A549 (cell line): ENCODE measurements around the gene ZNF385D. TPM values are rescaled to one million over a fixed set of nuclear protein-coding genes. Genes with fewer than 3 reads are reported as not detected.

Experiments used
- ATAC-seq, 2 experiments: fragments of 200-7000 bp in 1 of 2; fragments of >200 bp in 1 of 2; cut with Nextera tagmentation in 1 of 2; cut with Tn5 transposase in 1 of 2; 3 replicates each; pipeline versions ENCODE4 v1.8.0 to v1.9.1; 2018 to 2020; ENCODE audit warnings: mild to moderate bottlenecking in 1 of 2, moderate library complexity in 1 of 2
- CTCF ChIA-PET: fragments of 300-600 bp; sonication (Branson Sonifier 250); formaldehyde crosslinking; extraction: SDS; loops from one replicate; lab custom pipeline; 2021; ENCODE audit warnings: antibody characterized with exemption, inconsistent platforms; lab: Yijun Ruan, JAX
- POLR2A ChIA-PET: fragments of 350-600 bp; formaldehyde crosslinking; extraction: SDS; loops from one replicate; lab custom pipeline; 2021; ENCODE audit warnings: antibody characterized with exemption, inconsistent platforms; lab: Yijun Ruan, JAX
- DNase-seq, 2 experiments: peaks; one replicate each; pipeline versions ENCODE4 v3.0.0 to v3.0.0-alpha.2; 2011 to 2016; ENCODE audit warnings: low read depth in 1 of 2, low spot score in 1 of 2
- FAIRE-seq: peaks from 2 replicates; lab custom pipeline; 2011; peaks lifted over from hg19 to GRCh38; lab: Jason Lieb, UNC
- H3K27ac ChIP-seq, 2 experiments: fragments of >200 bp; sonication (Bioruptor Twin); formaldehyde crosslinking; 3 replicates each; pipeline ENCODE4 v1.5.1; 2016 to 2017
- H3K4me1 ChIP-seq: fragments of >200 bp; sonication (Bioruptor Twin); formaldehyde crosslinking; 3 replicates; pipeline ENCODE4 v1.6.1; 2016
- H3K4me2 ChIP-seq: fragments of >200 bp; sonication (Bioruptor Twin); formaldehyde crosslinking; 3 replicates; pipeline ENCODE4 v1.6.1; 2016
- H3K4me3 ChIP-seq: fragments of >200 bp; sonication (Bioruptor Twin); formaldehyde crosslinking; 3 replicates; pipeline ENCODE4 v1.5.1; 2016
- H3K9me3 ChIP-seq: fragments of >200 bp; sonication (Bioruptor Twin); formaldehyde crosslinking; 3 replicates; pipeline ENCODE4 v1.6.1; 2016
- BHLHE40 ChIP-seq: IDR thresholded peaks from 2 replicates; pipeline ENCODE4 v1.6.1; 2012; ENCODE audit warnings: low read depth, low read length, inconsistent platforms
- CBX2 ChIP-seq: fragments of 200-600 bp; sonication (generic); IDR thresholded peaks from 2 replicates; pipeline ENCODE4 v1.6.1; 2016; ENCODE audit warnings: low read depth, mild to moderate bottlenecking, borderline replicate concordance
- CBX8 ChIP-seq: fragments of 200-600 bp; sonication (generic); IDR thresholded peaks from 2 replicates; pipeline ENCODE4 v1.6.1; 2016
- CEBPB ChIP-seq, 2 experiments: fragments of >200 bp in 1 of 2; sonication (Bioruptor Twin) in 1 of 2; formaldehyde crosslinking in 1 of 2; IDR thresholded peaks; 2 replicates each; pipeline ENCODE4 v1.6.1; 2012 to 2016
- EHMT2 ChIP-seq: fragments of 200-600 bp; sonication (generic); IDR thresholded peaks from 2 replicates; pipeline ENCODE4 v1.6.1; 2016; ENCODE audit warnings: antibody characterized with exemption, low read depth, mild to moderate bottlenecking, moderate library complexity
- FOSL2 ChIP-seq, 2 experiments: fragments of 450-650 bp in 1 of 2; fragments of >200 bp in 1 of 2; sonication (Bioruptor Twin) in 1 of 2; formaldehyde crosslinking; IDR thresholded peaks; 2 replicates each; pipeline versions ENCODE4 v1.5.0 to v1.6.1; 2016 to 2020; ENCODE audit warnings: mild to moderate bottlenecking in 1 of 2, moderate library complexity in 1 of 2
- HEYL ChIP-seq: fragments of 250-450 bp; sonication (Bioruptor Pico); IDR thresholded peaks from 2 replicates; pipeline ENCODE4 v1.8.0; 2021; ENCODE audit warnings: mild to moderate bottlenecking, moderate library complexity
- HOXA7 ChIP-seq: fragments of 250-450 bp; sonication (Bioruptor Pico); IDR thresholded peaks from 2 replicates; pipeline ENCODE4 v1.5.0; 2020; ENCODE audit warnings: mild to moderate bottlenecking, moderate library complexity
- HOXB5 ChIP-seq: fragments of 250-450 bp; sonication (Bioruptor Pico); IDR thresholded peaks from 2 replicates; pipeline ENCODE4 v1.5.0; 2020; ENCODE audit warnings: mild to moderate bottlenecking, moderate library complexity
- JUNB ChIP-seq: fragments of >200 bp; sonication (Bioruptor Twin); formaldehyde crosslinking; IDR thresholded peaks from 2 replicates; pipeline ENCODE4 v1.6.1; 2016
- MAFK ChIP-seq: fragments of 450-650 bp; IDR thresholded peaks from 2 replicates; pipeline ENCODE4 v1.6.1; 2014; ENCODE audit not compliant: partially characterized antibody
- MAZ ChIP-seq: fragments of 150-350 bp; IDR thresholded peaks from 2 replicates; pipeline ENCODE4 v1.6.1; 2014; ENCODE audit warnings: antibody characterized with exemption, low read depth, low read length, borderline replicate concordance
- MYC ChIP-seq: IDR thresholded peaks from 2 replicates; pipeline ENCODE4 v1.6.1; 2012; ENCODE audit warnings: mild to moderate bottlenecking, inconsistent platforms, low read length, improper control_type of control experiment, borderline replicate concordance
- RCOR1 ChIP-seq: fragments of 150-350 bp; IDR thresholded peaks from 2 replicates; pipeline ENCODE4 v1.6.1; 2014; ENCODE audit warnings: antibody characterized with exemption, low read length, low read depth
- RNF2 ChIP-seq: fragments of 200-600 bp; sonication (generic); IDR thresholded peaks from 2 replicates; pipeline ENCODE4 v1.6.1; 2016; ENCODE audit warnings: low read depth, mild to moderate bottlenecking, antibody characterized with exemption, moderate library complexity, borderline replicate concordance
- SMC3 ChIP-seq: fragments of >200 bp; sonication (Bioruptor Twin); formaldehyde crosslinking; IDR thresholded peaks from 3 replicates; pipeline ENCODE4 v1.6.1; 2018; ENCODE audit warnings: inconsistent platforms
- TFCP2L1 ChIP-seq: fragments of 250-450 bp; sonication (Bioruptor Pico); IDR thresholded peaks from 2 replicates; pipeline ENCODE4 v1.5.0; 2021; ENCODE audit warnings: mild to moderate bottlenecking
- ZC3H11A ChIP-seq: fragments of 450-650 bp; IDR thresholded peaks from 2 replicates; pipeline ENCODE4 v1.6.1; 2014; ENCODE audit warnings: antibody characterized with exemption, mild to moderate bottlenecking
- ZFP36 ChIP-seq: fragments of 450-650 bp; IDR thresholded peaks from 2 replicates; pipeline ENCODE4 v1.6.1; 2014; ENCODE audit warnings: borderline replicate concordance; ENCODE audit not compliant: partially characterized antibody
- ZNF302 ChIP-seq: fragments of 250-450 bp; sonication (Bioruptor Pico); IDR thresholded peaks from 2 replicates; pipeline ENCODE4 v1.9.0; 2021; ENCODE audit warnings: inconsistent platforms, mild to moderate bottlenecking, moderate library complexity
- WGBS: methylation state at CpG from one replicate; pipeline ENCODE4 v1.1.6; 2017; ENCODE audit errors: missing lambda C conversion rate; 5-methylcytosine and 5-hydroxymethylcytosine counted together
- polyA plus RNA-seq, 4 experiments: library from polyadenylated mRNA; depleted of rRNA in 3 of 4; stranded (reverse); fragments of >200 nt; fragmentation: RNase III in 1 of 4; extraction: RNeasy Plus Mini Kit Qiagen cat#74134 plus additional on column Dnase treatment in 1 of 4; gene quantifications; 2 replicates in 3 of 4; 3 replicates in 1 of 4; pipeline ENCODE4 v1.2.3, GENCODE V29; 2011 to 2017
- TF ChIP-seq, protein P1 (sequence below): fragments of 150-350 bp; IDR thresholded peaks from 2 replicates; pipeline ENCODE4 v1.6.1; 2014; ENCODE audit warnings: low read depth, mild to moderate bottlenecking, low read length
- TF ChIP-seq, protein P2 (sequence below): IDR thresholded peaks from 2 replicates; pipeline ENCODE4 v1.6.1; 2012
- TF ChIP-seq, protein P3 (sequence below): IDR thresholded peaks from 2 replicates; pipeline ENCODE4 v1.6.1; 2012; ENCODE audit warnings: low read depth, borderline replicate concordance
- TF ChIP-seq, protein P4 (sequence below): fragments of >200 bp; sonication (Bioruptor Twin); formaldehyde crosslinking; IDR thresholded peaks from 3 replicates; pipeline ENCODE4 v1.5.1; 2016
- TF ChIP-seq, protein P5 (sequence below): fragments of 250-450 bp; sonication (Bioruptor Pico); IDR thresholded peaks from 2 replicates; pipeline ENCODE4 v1.5.0; 2020; ENCODE audit warnings: low read depth, mild to moderate bottlenecking, moderate library complexity

The ZNF385D gene
- polyA plus RNA-seq, 2 of the 4 experiments (the other 2 are of a cell fraction): not detected

DNA sequence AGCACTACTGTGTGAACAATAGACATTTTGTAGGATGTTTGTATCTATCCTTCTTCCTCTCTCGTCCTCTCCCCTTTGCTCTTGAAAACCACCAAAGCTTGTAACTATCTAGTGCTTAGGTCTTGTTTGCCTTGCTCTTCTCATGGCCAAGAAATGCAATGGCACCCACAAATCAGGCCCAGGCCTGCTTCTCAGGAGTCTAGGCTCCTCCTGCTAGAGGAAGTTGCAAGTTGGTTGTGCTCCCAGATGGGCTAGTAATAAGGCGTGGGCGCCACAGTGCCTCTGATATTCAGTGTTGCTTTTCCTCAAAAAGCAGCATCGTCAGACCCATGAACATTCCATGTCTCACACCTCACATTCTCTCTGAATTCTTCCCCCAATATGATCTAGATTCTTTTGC, 28.7 kb downstream of the ZNF385D start:
- Histone ChIP-seq H3K27ac (no peak overlapping the region), H3K4me1 (no peaks in the 10 kb centered on the region), H3K9me3 (no peaks in the 10 kb centered on the region), H3K4me2 (no peak overlapping the region), H3K4me3 (no peak overlapping the region)
- DNase-seq (no peak), FAIRE-seq (no peak), ATAC-seq (no peak)
- no peak for TF ChIP-seq HEYL
- no peak for TF ChIP-seq BHLHE40
- no peak for TF ChIP-seq JUNB
- TF ChIP-seq HOXB5 (CRISPR knock-in tag): no peak
- TF ChIP-seq FOSL2 (IDR thresholded peaks at IDR 0.05): no peak
- TF ChIP-seq FOSL2 (CRISPR knock-in tag; IDR thresholded peaks at IDR 0.05): no peak
- TF ChIP-seq SMC3: no peak
- TF ChIP-seq, protein P1, sequence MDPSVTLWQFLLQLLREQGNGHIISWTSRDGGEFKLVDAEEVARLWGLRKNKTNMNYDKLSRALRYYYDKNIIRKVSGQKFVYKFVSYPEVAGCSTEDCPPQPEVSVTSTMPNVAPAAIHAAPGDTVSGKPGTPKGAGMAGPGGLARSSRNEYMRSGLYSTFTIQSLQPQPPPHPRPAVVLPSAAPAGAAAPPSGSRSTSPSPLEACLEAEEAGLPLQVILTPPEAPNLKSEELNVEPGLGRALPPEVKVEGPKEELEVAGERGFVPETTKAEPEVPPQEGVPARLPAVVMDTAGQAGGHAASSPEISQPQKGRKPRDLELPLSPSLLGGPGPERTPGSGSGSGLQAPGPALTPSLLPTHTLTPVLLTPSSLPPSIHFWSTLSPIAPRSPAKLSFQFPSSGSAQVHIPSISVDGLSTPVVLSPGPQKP: no peak
- no peak for TF ChIP-seq EHMT2
- TF ChIP-seq, protein P2, sequence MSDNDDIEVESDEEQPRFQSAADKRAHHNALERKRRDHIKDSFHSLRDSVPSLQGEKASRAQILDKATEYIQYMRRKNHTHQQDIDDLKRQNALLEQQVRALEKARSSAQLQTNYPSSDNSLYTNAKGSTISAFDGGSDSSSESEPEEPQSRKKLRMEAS: no peak
- TF ChIP-seq RNF2: no peak
- no peak for TF ChIP-seq MAFK
- TF ChIP-seq, protein P3, sequence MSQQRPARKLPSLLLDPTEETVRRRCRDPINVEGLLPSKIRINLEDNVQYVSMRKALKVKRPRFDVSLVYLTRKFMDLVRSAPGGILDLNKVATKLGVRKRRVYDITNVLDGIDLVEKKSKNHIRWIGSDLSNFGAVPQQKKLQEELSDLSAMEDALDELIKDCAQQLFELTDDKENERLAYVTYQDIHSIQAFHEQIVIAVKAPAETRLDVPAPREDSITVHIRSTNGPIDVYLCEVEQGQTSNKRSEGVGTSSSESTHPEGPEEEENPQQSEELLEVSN: no peak
- no peak for TF ChIP-seq ZNF302 (CRISPR knock-in tag)
- TF ChIP-seq TFCP2L1: no peak
- no peak for TF ChIP-seq HOXA7 (CRISPR knock-in tag)
- no peak for TF ChIP-seq MAZ
- no peak for TF ChIP-seq CBX2
- TF ChIP-seq ZC3H11A: no peak
- WGBS: 2% methylated on average over 4 of the region's 4 CpGs
- ChIA-PET CTCF (no interaction called here), POLR2A (no interaction called here)

DNA sequence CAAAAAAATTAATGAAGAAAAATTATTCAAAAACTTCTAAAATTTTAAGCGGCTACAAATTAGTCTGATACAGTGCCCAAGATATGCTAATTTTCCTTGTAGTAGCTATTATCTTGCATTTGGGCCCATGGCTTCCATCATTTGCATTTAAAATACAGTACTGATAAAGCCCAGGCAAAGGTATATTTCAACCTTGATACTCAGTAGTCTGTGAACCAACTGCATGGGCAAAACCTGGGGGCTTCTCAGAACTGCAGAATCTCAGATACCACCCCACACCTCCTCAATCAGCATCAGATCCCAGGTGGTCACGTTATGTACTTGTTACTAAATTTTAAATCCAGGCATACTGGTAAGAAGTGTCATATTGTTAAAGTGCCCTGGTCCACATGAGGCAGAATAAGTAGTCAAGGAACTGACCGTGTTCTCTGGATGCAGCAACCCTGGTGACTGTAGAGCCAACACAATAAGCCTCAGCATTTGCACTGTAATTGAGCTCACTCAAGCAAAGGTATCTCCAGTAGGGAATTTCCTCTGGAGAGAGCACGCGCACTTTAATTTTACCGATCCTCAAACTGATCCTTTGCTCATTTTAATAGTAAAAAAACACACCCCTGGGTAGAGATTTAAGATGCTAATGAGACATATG, 31.9 kb downstream of the ZNF385D start:
- FAIRE-seq: no peak
- H3K27ac ChIP-seq: no peak overlapping the region
- TF ChIP-seq ZFP36: no peak
- TF ChIP-seq ZNF302 (CRISPR knock-in tag): no peak
- TF ChIP-seq CBX8: no peak
- no peak for TF ChIP-seq RNF2
- TF ChIP-seq HOXA7 (CRISPR knock-in tag): no peak
- TF ChIP-seq RCOR1: no peak
- TF ChIP-seq HEYL: no peak
- TF ChIP-seq CEBPB (IDR thresholded peaks at IDR 0.05): no peak
- TF ChIP-seq, all 56 proteins: peak for 0
- 63% methylated on average over 6 of the region's 6 CpGs for WGBS
- no peaks in the 10 kb centered on the region for H3K4me1 ChIP-seq
- H3K4me2 ChIP-seq: no peak overlapping the region
- no peaks in the 10 kb centered on the region for H3K9me3 ChIP-seq
- no peak for ATAC-seq
- no peak for DNase-seq
- ChIA-PET CTCF (no interaction called here), POLR2A (no interaction called here)
- H3K4me3 ChIP-seq: no peak overlapping the region

DNA sequence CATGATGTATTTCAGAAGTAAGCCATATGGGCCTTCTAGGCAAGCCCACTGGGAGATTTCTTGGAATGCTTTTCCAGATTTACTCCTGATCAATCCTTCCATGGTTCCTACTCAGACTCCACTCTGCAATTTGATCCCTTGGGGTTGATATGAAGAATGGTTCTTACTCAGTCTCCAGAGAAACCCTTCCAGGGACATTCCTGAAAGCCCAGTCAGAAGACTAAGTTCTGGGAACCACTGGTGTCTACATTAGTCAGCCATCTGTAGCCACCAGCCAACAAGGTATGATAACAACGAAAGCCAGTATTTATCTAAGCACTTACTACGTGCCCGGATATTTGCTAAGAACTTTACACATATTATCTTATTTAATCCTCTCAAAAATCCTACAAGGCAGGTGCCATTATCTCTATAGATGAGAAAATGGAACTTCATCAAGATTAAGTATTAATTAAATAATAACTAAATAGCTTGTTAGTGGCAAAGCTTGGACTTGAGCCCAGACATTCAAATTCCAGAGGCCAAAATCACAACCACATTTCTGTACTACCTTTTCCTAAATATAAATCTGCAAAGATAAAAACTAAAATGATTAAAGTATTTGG, 32.7 kb downstream of the ZNF385D start:
- no peak overlapping the region for H3K4me3 ChIP-seq
- ATAC-seq (no peak), DNase-seq (no peak), FAIRE-seq (no peak)
- ChIA-PET CTCF (no interaction called here), POLR2A (no interaction called here)
- H3K9me3 ChIP-seq: no peaks in the 10 kb centered on the region
- WGBS: 3% methylated on average over 3 of the region's 3 CpGs
- H3K27ac ChIP-seq: no peak overlapping the region
- H3K4me1 ChIP-seq: no peaks in the 10 kb centered on the region
- no peak for TF ChIP-seq MYC
- TF ChIP-seq, protein P4, sequence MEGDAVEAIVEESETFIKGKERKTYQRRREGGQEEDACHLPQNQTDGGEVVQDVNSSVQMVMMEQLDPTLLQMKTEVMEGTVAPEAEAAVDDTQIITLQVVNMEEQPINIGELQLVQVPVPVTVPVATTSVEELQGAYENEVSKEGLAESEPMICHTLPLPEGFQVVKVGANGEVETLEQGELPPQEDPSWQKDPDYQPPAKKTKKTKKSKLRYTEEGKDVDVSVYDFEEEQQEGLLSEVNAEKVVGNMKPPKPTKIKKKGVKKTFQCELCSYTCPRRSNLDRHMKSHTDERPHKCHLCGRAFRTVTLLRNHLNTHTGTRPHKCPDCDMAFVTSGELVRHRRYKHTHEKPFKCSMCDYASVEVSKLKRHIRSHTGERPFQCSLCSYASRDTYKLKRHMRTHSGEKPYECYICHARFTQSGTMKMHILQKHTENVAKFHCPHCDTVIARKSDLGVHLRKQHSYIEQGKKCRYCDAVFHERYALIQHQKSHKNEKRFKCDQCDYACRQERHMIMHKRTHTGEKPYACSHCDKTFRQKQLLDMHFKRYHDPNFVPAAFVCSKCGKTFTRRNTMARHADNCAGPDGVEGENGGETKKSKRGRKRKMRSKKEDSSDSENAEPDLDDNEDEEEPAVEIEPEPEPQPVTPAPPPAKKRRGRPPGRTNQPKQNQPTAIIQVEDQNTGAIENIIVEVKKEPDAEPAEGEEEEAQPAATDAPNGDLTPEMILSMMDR: no peak
- TF ChIP-seq, protein P5, sequence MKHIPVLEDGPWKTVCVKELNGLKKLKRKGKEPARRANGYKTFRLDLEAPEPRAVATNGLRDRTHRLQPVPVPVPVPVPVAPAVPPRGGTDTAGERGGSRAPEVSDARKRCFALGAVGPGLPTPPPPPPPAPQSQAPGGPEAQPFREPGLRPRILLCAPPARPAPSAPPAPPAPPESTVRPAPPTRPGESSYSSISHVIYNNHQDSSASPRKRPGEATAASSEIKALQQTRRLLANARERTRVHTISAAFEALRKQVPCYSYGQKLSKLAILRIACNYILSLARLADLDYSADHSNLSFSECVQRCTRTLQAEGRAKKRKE (CRISPR knock-in tag): no peak
- no peak overlapping the region for H3K4me2 ChIP-seq
